Stimulated activated CD8-positive, alpha-beta memory T cell treated with anti-CD3 and anti-CD28 coated beads, Interleukin-12 subunit alpha, Interleukin-12 subunit beta, amount 100 ng/mL, for 4 hours (primary cell): ENCODE data around the gene TJP1.
"Not testable (repeated sequence)": the region's sequence is repeated elsewhere in the genome, so short reads cannot be mapped to it uniquely, and the experiment has no call there.

Experiments used
- DNase-seq: peaks from one replicate; pipeline ENCODE4 v3.0.0-alpha.2; 2020; ENCODE audit warnings: low read depth

Gene TJP1

GRCh38 chr15:29753506-29753905 lies 68.8 kb downstream of the TJP1 start:
- no peak for DNase-seq

DNA sequence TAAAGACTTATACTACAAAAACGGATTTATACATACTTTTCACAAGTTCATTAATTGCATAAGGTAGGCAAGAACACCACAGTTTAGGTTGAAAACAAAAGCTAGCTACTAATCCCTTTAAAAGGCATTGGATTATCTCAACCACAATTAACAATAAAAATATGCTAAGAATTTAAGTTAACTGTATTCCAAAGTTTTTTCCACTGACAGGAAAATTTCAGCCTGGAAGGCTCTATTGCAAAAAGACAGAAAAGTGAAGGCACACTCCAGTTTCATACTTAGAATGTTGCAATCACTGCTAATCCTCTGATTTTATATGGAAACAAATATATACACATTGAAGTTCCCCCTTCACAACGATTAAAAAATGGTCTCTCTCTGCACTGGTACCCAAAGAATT lies 71.5 kb downstream of the TJP1 start:
- no peak for DNase-seq

DNA sequence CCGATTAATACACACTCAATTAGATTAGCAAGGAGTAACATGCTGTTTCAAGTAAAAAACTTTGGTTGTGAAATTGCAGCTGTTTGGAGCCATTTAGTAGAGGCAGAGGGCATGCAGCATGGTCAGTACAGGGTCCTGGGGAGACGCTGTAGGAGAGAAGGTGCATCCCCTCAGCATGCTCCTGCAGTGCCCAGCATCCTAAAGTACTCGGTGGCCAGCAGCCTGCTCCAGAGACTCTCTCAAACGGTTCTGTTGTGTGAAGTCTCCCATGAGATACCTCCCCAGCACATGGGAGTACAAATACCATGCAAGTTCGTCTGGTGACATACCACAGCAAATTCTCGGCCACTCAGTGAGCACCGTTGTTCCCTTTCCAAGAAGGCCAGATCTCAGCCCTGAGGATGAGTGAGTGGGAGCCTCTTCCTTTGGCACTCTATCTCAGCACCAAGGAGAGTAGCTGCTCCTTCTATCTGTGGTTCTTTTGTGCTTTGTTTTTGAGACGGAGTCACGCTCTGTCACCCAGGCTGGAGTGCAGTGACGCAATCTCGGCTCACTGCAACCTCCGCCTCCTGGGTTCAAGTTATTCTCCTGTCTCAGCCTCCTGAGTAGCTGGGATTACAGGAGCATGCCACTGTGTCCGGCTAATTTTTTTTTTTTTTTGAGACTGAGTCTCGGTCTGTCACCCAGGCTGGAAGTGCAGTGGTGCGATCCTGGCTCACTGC lies 72.7 kb downstream of the TJP1 start:
- DNase-seq: no peak

DNA sequence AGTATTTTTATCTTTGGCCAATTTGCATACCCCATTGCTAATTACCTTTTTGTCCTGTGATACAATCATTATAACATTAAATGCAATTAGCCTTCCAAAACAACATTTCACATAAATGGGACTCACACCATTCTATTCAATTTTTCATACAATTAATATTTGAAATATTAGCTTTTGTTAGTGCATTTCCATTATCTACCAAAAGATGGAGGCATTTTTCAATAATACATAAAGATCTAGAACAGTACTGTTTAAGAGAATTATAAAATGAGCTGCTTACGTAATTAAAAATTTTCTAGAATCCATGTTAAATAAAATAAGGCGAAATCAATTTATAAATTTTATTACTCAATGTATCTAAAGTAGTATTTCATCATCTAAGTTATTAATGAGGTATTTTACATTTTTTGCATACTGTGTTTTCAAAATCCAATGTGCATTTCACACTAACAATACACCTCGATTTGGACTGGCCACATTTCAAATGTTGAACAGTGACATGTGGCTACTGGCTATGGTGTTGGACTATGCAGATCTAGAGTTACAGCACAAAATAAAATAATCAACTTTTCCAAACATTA lies 74.3 kb downstream of the TJP1 start:
- DNase-seq: no peak

- DNase-seq: no peak
Observed at GRCh38 chr15:29743475-29743874, 78.8 kb downstream of the TJP1 start.

- DNase-seq: no peak
Observed at GRCh38 chr15:29740692-29741311, 81.5 kb downstream of the TJP1 start.

GRCh38 chr15:29736744-29737020 lies 85.6 kb downstream of the TJP1 start:
- no peak for DNase-seq

GRCh38 chr15:29736012-29736743 lies 86.1 kb downstream of the TJP1 start:
- DNase-seq: no peak

GRCh38 chr15:29734917-29735572 lies 87.2 kb downstream of the TJP1 start:
- DNase-seq: no peak

DNA sequence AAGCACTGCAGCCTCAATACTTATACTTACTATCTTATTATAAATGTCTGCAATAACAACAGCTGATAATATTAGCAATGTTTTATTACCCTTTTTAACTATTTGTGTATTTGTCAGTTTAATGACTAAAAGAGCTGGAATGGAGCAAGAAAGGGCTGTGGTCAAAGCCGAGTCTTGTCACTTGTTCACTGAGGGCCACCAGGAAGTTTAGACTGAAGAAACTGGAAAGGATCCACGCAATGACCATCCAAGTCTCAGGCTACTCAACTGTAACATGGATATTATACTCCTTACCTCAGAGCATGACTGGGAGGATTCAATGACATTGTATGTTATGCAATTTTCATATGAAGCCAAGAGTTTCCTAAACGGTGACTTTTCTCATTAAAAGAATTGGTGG lies 90.4 kb downstream of the TJP1 start:
- no peak for DNase-seq

DNA sequence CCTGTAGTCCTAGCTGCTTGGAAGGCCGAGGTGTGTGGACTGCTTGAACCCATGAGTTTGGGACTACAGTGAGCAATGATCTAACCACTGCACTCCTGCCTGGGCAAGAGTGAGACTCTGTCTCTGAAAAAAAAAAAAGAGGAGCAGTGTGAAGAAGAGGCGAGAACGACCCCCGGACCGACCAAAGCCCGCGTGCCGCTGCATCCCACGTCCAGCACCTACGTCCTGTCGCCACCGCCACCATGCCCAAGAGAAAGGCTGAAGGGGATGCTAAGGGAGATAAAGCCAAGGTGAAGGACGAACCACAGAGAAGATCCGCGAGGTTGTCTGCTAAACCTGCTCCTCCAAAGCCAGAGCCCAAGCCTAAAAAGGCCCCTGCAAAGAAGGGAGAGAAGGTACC lies 91.8 kb downstream of the TJP1 start:
- DNase-seq: not testable (repeated sequence)

GRCh38 chr15:29728418-29728817 lies 93.8 kb downstream of the TJP1 start:
- no peak for DNase-seq

- DNase-seq: no peak
Observed at GRCh38 chr15:29727871-29728270, 94.4 kb downstream of the TJP1 start.

DNA sequence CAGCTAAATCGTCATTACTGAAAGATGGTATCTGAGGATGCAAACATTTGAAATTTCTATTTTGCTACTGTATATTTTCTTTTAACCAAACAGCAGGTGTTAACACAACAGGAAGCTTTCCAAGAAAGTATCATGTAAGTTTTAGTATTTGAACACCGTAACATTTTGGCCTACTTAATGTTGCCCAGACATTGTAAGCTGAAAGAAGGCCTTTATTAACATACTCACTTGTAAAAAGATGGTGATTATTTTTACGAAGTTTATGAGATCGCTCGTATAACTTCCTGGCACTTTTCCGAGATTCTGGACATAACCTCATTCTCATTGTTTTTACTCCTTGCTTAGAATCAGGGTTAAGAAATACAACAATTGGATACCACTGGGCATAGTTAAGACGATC lies 95.7 kb downstream of the TJP1 start:
- DNase-seq: no peak

GRCh38 chr15:29724026-29724425 lies 98.2 kb downstream of the TJP1 start:
- no peak for DNase-seq

DNA sequence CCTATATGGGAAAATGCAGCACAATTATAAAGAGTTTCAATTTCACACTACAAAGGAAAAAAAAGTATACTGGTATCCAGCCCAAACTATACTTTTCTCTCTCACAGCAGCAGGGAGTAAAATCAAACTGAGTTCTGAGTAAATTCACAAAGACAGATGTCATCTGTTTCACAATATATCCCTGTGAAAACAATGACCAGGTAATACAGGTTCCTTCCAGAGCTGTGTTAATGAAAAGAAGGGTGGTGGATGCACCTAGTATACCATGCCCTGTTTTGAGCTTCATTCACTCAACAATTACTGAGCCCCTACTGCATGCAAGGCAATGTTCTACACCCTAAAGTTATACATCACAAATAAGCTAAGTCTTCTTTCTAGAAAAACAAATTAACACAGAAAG lies 108.5 kb downstream of the TJP1 start:
- no peak for DNase-seq

DNA sequence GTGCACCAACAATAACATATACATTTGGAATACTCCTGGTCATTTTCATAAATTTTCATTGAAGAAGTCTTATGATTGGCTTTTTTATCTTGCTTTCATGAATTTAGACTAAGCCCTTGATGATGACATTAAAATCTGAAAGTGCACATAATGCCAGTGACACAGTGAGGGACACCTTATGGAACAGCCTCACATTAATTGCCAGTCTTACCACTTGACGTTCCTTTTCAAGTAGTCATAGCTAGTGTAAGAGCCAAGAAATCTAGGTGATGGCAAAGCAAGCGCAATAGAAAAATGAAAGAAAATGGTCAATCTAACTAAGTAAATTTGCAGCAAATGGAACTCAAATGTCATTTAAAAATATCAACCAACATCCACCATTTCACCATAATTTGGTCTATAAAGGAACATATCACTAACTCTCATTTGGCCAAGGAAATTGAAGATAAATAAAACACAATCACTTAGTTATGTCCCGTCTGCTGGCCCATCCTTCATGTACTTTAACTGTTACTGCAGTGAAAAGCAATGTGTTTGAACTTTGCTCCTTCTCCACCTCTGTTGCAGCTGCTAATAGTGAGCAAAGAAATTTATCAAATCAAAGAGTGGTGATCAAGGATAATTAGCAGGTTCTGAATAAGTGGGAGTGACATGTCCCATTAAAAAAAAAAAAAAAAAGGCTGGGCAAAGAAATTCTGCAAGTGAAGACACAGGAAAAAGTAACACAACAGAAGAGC lies 110.0 kb downstream of the TJP1 start:
- DNase-seq: no peak

DNA sequence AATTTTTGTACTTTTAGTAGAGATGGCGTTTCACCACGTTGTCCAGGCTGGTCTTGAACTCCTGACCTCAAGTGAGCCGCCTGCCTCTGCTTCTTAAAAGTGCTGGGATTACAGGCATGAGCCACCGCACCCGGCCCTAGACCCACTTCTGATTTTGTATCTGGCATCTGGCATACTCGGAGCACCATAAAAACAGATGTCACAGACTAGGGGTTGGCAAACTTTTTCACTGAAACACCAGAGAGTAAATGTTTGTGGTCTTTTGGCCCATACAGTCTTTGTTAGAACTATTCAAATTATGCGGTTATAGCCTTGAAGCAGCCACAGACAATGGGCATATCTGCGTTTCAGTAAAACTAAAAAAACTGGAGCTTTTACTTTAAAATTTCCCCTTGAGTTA lies 110.7 kb downstream of the TJP1 start:
- no peak for DNase-seq

GRCh38 chr15:29708519-29708918 lies 113.7 kb downstream of the TJP1 start:
- no peak for DNase-seq

DNA sequence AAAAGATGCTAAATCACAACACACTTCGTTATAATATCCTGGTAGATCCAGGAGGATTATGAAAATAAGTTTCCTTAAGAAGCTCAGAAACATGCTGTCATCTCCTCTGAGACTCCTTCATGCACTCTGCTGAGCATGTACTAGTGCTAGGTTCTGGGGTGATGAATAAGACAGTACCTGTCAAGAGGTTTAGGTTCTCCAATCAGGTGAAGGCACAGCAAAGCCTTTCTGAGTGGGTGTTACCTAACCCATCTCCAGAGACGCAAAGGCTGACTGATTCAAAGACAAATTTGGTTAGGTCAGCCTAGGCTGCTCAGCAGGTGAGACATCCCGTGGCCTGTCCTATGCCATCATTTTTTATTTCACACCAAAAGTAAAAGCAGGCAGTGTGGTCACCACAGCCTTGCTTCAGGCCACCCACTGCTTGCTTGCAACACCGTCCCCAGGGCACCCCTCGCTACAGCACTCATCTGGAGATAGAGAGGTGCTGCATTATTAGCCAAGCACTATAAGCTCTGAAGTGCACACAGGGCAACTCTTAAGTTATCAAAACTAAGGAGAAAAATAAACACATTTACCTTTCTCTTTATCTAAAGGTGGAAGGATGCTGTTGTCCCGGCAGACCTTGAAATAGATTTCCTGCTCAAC lies 117.2 kb downstream of the TJP1 start:
- no peak for DNase-seq

DNA sequence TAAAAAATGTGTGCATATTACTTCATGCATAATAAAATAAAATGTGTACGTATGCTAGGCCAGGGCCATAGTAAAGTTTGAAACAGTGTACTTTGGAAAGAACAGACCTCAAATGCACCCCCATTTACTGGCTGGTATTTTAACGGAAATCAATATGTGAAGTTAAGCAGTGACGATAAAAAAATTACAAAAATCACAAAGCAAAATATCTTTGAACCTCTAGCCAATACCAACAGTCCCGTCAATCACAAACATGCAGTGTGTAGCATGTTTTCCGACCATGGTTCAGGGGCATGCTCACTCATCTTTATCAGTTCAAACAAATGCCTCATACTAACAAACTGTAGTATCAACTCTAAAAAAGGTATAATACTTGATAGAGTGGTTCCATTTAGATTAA lies 121.1 kb downstream of the TJP1 start:
- no peak for DNase-seq

GRCh38 chr15:29700296-29700695 lies 122.0 kb downstream of the TJP1 start:
- no peak for DNase-seq
